GM23248 (cell line): Measurements from ENCODE around the gene IPO13. TPM values are rescaled to one million over a fixed set of nuclear protein-coding genes. Genes with fewer than 3 reads are reported as not detected.

Source experiments
- DNase-seq: peaks from one replicate; pipeline ENCODE4 v3.0.0-alpha.2; 2015
- H2AFZ ChIP-seq: fragments of 200-600 bp; sonication (generic); 2 replicates; pipeline ENCODE4 v1.6.1; 2016; ENCODE audit warnings: antibody characterized with exemption
- H3F3A ChIP-seq: fragments of 200-600 bp; sonication (generic); 2 replicates; pipeline ENCODE4 v1.6.1; 2016; ENCODE audit warnings: mild to moderate bottlenecking, antibody characterized with exemption, mixed run types; ENCODE audit not compliant: insufficient read depth
- H3K27ac ChIP-seq: fragments of 200-600 bp; sonication (generic); 2 replicates; pipeline ENCODE4 v1.5.1; 2016; ENCODE audit warnings: mild to moderate bottlenecking
- H3K27me3 ChIP-seq: fragments of 200-600 bp; sonication (generic); replicated peaks from 2 replicates; pipeline ENCODE4 v1.6.1; 2016; ENCODE audit warnings: mild to moderate bottlenecking; ENCODE audit not compliant: insufficient read depth
- H3K36me3 ChIP-seq: fragments of 200-600 bp; sonication (generic); 2 replicates; pipeline ENCODE4 v1.6.1; 2016; ENCODE audit warnings: low read depth, mild to moderate bottlenecking
- H3K4me1 ChIP-seq: fragments of 200-600 bp; sonication (generic); 2 replicates; pipeline ENCODE4 v1.6.1; 2016; ENCODE audit warnings: mild to moderate bottlenecking; ENCODE audit not compliant: insufficient read depth
- H3K4me2 ChIP-seq: fragments of 200-600 bp; sonication (generic); one replicate; pipeline ENCODE4 v1.6.1; 2016; ENCODE audit warnings: mild to moderate bottlenecking; ENCODE audit not compliant: unreplicated experiment
- H3K4me3 ChIP-seq: fragments of 200-600 bp; sonication (generic); 2 replicates; pipeline ENCODE4 v1.5.1; 2016; ENCODE audit warnings: mild to moderate bottlenecking
- H3K79me2 ChIP-seq: fragments of 200-600 bp; sonication (generic); 2 replicates; pipeline ENCODE4 v1.6.1; 2016; ENCODE audit warnings: mild to moderate bottlenecking; ENCODE audit not compliant: insufficient read depth
- H3K9ac ChIP-seq: fragments of 200-600 bp; sonication (generic); 2 replicates; pipeline ENCODE4 v1.6.1; 2016; ENCODE audit warnings: mild to moderate bottlenecking
- H3K9me2 ChIP-seq: fragments of 200-600 bp; sonication (generic); 2 replicates; pipeline ENCODE4 v1.6.1; 2016; ENCODE audit warnings: mixed run types, mild to moderate bottlenecking, moderate library complexity; ENCODE audit not compliant: insufficient read depth
- H3K9me3 ChIP-seq: fragments of 200-600 bp; sonication (generic); one replicate; pipeline ENCODE4 v1.6.1; 2017; ENCODE audit warnings: low read depth
- H4K20me1 ChIP-seq: fragments of 200-600 bp; sonication (generic); 2 replicates; pipeline ENCODE4 v1.6.0; 2016; ENCODE audit not compliant: insufficient read depth
- EZH2 ChIP-seq: fragments of 200-600 bp; sonication (generic); IDR thresholded peaks from 2 replicates; pipeline ENCODE4 v1.6.1; 2018; ENCODE audit warnings: antibody characterized with exemption, mild to moderate bottlenecking; ENCODE audit not compliant: insufficient read depth, poor library complexity, severe bottlenecking
- EZH2phosphoT487 ChIP-seq: fragments of 200-600 bp; sonication (generic); IDR thresholded peaks from 2 replicates; pipeline ENCODE4 v1.6.1; 2018; ENCODE audit warnings: antibody characterized with exemption, moderate library complexity, mild to moderate bottlenecking, low read depth; ENCODE audit not compliant: insufficient read depth
- WGBS, 2 experiments: methylation state at CpG; one replicate each; pipeline ENCODE4 v1.1.6; 2015 to 2017; ENCODE audit warnings: low lambda C conversion rate in 2 of 2, low coverage in 1 of 2; ENCODE audit errors: missing lambda C conversion rate in 2 of 2; 5-methylcytosine and 5-hydroxymethylcytosine counted together
- in situ Hi-C: fragments of 300-500 bp; cut with MboI; formaldehyde crosslinking; loops from 2 replicates; pipeline ENCODE4 v1.15.0; 2020
- polyA plus RNA-seq: library from polyadenylated mRNA; unstranded; fragments of >200 nt; fragmentation: Nextera tagmentation; extraction: Ambion mirVana; gene quantifications from 2 replicates; pipeline ENCODE4 v1.2.1, GENCODE V29; 2016
- total RNA-seq: library from RNA; depleted of rRNA; stranded (reverse); fragments of >200 nt; shearing (Covaris generic); gene quantifications from 2 replicates; pipeline ENCODE4 v1.2.3, GENCODE V29; 2014

The IPO13 gene
- total and polyA plus RNA-seq, 2 experiments from 2014 or later: 21.0 to 29.4 TPM

- Histone ChIP-seq H3K27me3 (no peaks in the 10 kb centered on the region), H4K20me1 (no peaks in the 10 kb centered on the region), H3K4me2 (no peak overlapping the region), H3K4me1 (peaks cover 15% of the 10 kb centered on the region), H2AFZ (no peak overlapping the region), H3K9me2 (no peaks in the 10 kb centered on the region), H3K79me2 (peaks cover 22% of the 10 kb centered on the region), H3K36me3 (no peaks in the 10 kb centered on the region), H3K4me3 (no peak overlapping the region), H3K9ac (no peak overlapping the region), H3K9me3 (no peaks in the 10 kb centered on the region), H3K27ac (no peak overlapping the region), H3F3A (0 out of 2 replicates have a peak, but pooled peaks cover 5% of the 10 kb centered on the region)
- TF ChIP-seq EZH2: no peak
- 100% methylated on average over 1 of the region's 1 CpG for WGBS, 2 experiments
- no peak for DNase-seq
- in situ Hi-C loops: loop anchor here (25.0 kb wide), 2 partner anchors 408 to 708 kb away; partner anchors contain the start of gene PTPRF
Measured at GRCh38 chr1:43944860-43945259, 1.9 kb upstream of the IPO13 start.

- DNase-seq: no peak
- no peak for TF ChIP-seq EZH2
- no peak for TF ChIP-seq EZH2phosphoT487
- no peaks in the 10 kb centered on the region for H3K9me2 ChIP-seq
- H4K20me1 ChIP-seq: no peaks in the 10 kb centered on the region
- in situ Hi-C loops: loop anchor here (25.0 kb wide), 2 partner anchors 408 to 708 kb away; partner anchors contain the start of gene PTPRF
- no peaks in the 10 kb centered on the region for H3K27me3 ChIP-seq
- H3K36me3 ChIP-seq: no peaks in the 10 kb centered on the region
- peaks cover 28% of the 10 kb centered on the region for H3K79me2 ChIP-seq
- no peaks in the 10 kb centered on the region for H3K9me3 ChIP-seq
- 0 out of 2 replicates have a peak, but pooled peaks cover 5% of the 10 kb centered on the region for H3F3A ChIP-seq
- no peak overlapping the region for H3K27ac ChIP-seq
- H3K9ac ChIP-seq: peak overlapping the region; percentile 86
- peaks cover 15% of the 10 kb centered on the region for H3K4me1 ChIP-seq
- peak overlapping the region; percentile 92 for H3K4me3 ChIP-seq
- H3K4me2 ChIP-seq: peak overlapping the region; percentile 74
- WGBS, 2 experiments: 15 to 18% methylated on average over 3 of the region's 3 CpGs
- H2AFZ ChIP-seq: peak overlapping the region; percentile 92
Measured at GRCh38 chr1:43945674-43946235, 995 bp upstream of the IPO13 start.

- WGBS, 2 experiments: 2% methylated on average over 26 to 27 of the region's 27 CpGs
- no peak for DNase-seq
Measured at GRCh38 chr1:43947061-43947873, 517 bp downstream of the IPO13 start.

DNA sequence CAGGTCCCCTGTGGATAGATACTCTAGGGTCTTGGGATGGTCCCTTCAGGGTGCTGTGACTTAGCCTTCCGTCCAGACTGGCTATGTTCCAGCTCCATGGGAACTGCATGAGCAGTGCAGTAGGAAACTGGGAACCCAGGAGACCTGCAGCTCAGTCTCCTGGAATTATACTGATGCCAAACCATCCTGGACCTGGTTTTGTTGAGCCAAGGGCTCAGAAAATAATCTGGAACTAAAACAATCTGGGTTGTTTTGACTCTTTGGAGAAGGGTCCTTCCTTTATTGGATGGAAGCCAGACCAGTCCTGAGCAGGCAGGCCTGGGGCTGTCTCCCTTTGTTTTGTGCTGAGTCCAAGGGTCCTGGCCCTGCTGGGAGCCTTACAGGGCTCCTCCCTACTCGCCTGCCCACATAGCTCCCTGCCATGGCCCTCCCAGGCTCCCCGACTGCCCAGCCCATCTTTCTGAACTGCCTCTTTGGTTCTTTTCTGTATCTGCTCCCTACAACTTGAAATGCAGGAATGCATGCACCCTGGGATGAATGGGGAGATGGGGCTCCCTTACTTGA is 1.2 kb downstream of the IPO13 start:
- Histone ChIP-seq H4K20me1 (no peaks in the 10 kb centered on the region), H3K36me3 (no peaks in the 10 kb centered on the region), H3K9me3 (no peaks in the 10 kb centered on the region), H3K27me3 (no peaks in the 10 kb centered on the region), H2AFZ (no peak overlapping the region), H3F3A (0 out of 2 replicates have a peak, but pooled peaks cover 5% of the 10 kb centered on the region), H3K27ac (no peak overlapping the region), H3K9me2 (no peaks in the 10 kb centered on the region), H3K4me2 (peak overlapping the region; percentile 74), H3K4me1 (peaks cover 15% of the 10 kb centered on the region), H3K79me2 (peaks cover 50% of the 10 kb centered on the region), H3K9ac (peak overlapping the region; percentile 86), H3K4me3 (peak overlapping the region; percentile 92)
- peak; percentile 36 for DNase-seq
- in situ Hi-C loops: loop anchor here (25.0 kb wide), 2 partner anchors 411 to 711 kb away; partner anchors contain the start of gene PTPRF
- WGBS, 2 experiments: 6 to 13% methylated on average over 3 of the region's 3 CpGs
- no peak for TF ChIP-seq EZH2
- TF ChIP-seq EZH2phosphoT487: no peak

More at GRCh38 chr1:43947061-43947873, 517 bp downstream of the IPO13 start:
- Histone ChIP-seq H3K9me3 (no peaks in the 10 kb centered on the region), H3K36me3 (no peaks in the 10 kb centered on the region), H3K4me2 (peak overlapping the region; percentile 74), H4K20me1 (no peaks in the 10 kb centered on the region), H3K4me3 (peak overlapping the region; percentile 92), H3K79me2 (peaks cover 43% of the 10 kb centered on the region), H3K9me2 (no peaks in the 10 kb centered on the region), H3K27me3 (no peaks in the 10 kb centered on the region), H3K9ac (peak overlapping the region; percentile 86), H3K4me1 (peaks cover 15% of the 10 kb centered on the region), H3F3A (0 out of 2 replicates have a peak, but pooled peaks cover 5% of the 10 kb centered on the region), H2AFZ (peak overlapping the region; percentile 92), H3K27ac (peak overlapping the region; percentile 76; the same call in 1 of the 2 replicates)
- TF ChIP-seq EZH2 (no peak), EZH2phosphoT487 (no peak)
- in situ Hi-C loops: loop anchor here (25.0 kb wide), 2 partner anchors 410 to 710 kb away; partner anchors contain the start of gene PTPRF
